ENCODE data around the gene GINM1. TPM values are rescaled to one million over a fixed set of nuclear protein-coding genes. Genes with fewer than 3 reads are reported as not detected.

The GINM1 gene
- polyA plus RNA-seq, 6 donors from 2014 or later: 29.4 to 42.4 (median 37.9) TPM

DNA sequence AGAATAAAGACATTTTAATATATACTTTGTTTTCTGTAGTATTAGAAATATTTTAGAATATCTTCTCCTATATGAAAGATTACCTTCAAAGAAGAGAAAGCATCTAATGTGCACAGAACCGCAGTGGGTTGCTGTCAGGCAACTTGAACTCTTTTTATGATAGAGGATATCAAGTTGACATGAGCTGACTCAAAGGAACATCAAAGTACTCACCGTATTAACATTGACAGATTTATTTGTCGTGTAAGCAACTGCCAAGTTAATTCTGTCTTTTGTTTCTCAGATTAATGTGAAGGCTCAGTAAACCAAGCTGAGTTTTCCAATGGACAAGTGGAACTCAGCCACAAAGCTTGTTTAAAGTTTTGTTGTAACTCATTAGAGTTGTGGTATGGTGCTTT, 2.2 kb upstream of the GINM1 start:
- peak overlapping the region in 2 of 8 donors; percentile 89 to 93 for H3K4me3 Mint-ChIP-seq
- peaks cover 0 to 3% (median 0%) of the 10 kb centered on the region in 3 donors for H3K27me3 Mint-ChIP-seq
- DNase-seq (no peak), ATAC-seq (ENCODE audit: low read depth in 2 of 2) (no peak)
- H3K27ac Mint-ChIP-seq: no peak overlapping the region
- H3K36me3 Mint-ChIP-seq: no peaks in the 10 kb centered on the region
- peaks cover 3 to 22% (median 10%) of the 10 kb centered on the region in 3 donors for H3K4me1 Mint-ChIP-seq
- H3K9me3 Mint-ChIP-seq: no peaks in the 10 kb centered on the region

DNA sequence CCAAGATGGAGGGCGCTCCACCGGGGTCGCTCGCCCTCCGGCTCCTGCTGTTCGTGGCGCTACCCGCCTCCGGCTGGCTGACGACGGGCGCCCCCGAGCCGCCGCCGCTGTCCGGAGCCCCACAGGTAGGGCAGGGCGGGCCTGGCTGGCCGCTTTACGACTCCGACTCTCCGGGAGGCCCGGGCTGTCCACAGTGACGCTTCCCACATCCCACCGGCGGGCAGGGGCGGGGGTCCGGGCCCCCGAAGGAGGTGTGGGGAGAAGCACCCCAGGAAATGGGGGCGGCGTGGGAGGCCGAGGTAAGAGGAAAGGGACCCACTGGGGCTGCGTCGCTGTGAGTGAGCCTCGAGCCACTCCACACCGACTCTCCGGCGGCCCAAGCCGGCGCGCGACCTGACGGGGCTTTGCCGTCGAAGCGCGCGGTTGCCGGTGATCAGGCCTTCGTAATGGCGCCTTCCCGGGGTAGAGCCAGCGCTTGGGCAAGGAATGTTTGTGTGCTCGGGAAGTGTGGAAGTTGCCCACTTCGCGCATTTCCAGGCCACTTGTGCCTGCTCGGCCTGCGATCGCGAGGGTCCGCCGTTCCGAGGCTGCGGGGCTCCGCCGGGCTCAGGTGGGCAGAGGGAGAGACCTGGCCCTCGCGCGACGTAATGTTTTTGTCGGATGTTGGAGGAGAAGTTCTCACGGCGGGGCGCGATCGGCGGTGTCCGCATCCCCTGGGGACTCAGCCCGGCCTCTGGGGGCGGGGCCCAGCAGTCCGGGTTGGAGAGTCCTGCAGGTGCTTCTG, 427 bp downstream of the GINM1 start:
- Mint-ChIP-seq H3K36me3 (no peaks in the 10 kb centered on the region), H3K4me1 (peaks cover 7 to 30% (median 18%) of the 10 kb centered on the region in 3 donors), H3K27me3 (no peaks in the 10 kb centered on the region), H3K9me3 (no peaks in the 10 kb centered on the region), H3K27ac (peak overlapping the region; percentile 84 to 96 (median 92)), H3K4me3 (peak overlapping the region; percentile 88 to 96 (median 94))
- peak; percentile 14 to 17 for ATAC-seq (ENCODE audit: low read depth in 2 of 2)
- DNase-seq: peak; percentile 59

DNA sequence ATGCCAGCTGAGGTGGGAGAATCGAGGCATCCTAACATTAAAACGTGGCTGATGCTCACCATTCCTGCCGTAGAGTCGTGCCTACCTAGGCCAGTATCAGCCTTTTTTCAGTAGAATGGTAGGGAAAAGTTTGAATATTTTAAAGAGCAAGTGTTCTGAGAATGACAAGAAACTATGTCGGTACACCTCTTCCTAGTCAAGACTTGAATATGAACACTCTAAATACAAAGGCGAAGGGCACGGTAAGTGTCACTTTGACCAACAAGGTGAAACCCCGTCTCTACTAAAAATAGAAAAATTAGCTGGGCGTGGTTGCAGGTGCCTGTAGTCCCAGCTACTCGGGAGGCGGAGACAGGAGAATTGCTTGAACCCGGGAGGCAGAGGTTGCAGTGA, 1.0 kb downstream of the GINM1 start:
- Mint-ChIP-seq H3K27ac (peak overlapping the region; percentile 84 to 96 (median 92)), H3K4me3 (peak overlapping the region; percentile 88 to 96 (median 94)), H3K9me3 (no peaks in the 10 kb centered on the region), H3K27me3 (no peaks in the 10 kb centered on the region), H3K36me3 (no peaks in the 10 kb centered on the region), H3K4me1 (peaks cover 7 to 30% (median 18%) of the 10 kb centered on the region in 3 donors)
- DNase-seq (peak; percentile 6), ATAC-seq (ENCODE audit: low read depth in 2 of 2) (no peak)

DNA sequence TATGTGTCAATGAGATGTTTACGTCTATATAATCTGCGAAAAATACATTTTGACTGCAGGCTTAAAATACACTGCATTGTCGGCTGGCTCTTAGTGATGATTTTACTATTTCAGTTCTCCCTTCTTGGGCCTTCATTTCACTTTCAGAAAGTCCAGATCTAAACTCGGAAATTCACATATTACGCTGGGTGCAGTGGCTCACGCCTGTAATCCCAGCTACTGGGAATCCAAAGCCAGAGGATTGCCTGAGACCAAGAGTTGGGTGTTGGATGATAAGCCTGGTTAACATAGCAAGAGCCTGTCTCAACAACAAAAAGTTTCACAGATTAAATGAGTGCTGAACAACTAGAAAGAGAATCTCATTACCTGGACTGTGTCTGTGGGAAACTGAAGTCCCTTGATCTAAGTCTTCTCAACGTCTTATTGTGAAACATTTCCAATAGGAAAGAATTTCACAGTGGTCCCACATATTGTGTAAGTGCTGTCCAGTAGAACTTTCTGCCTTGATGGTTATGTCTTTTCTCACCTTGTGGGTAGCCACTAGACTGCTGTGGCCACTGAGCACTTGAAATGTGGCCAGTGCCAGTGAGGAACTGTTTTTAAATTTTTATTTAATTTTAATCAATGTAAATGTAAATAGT, 1.9 kb downstream of the GINM1 start:
- peak overlapping the region in 3 of 6 donors; percentile 36 to 72 (median 63) for H3K27ac Mint-ChIP-seq
- ATAC-seq (ENCODE audit: low read depth in 2 of 2): no peak
- no peak for DNase-seq
- H3K4me1 Mint-ChIP-seq: peaks cover 7 to 30% (median 18%) of the 10 kb centered on the region in 3 donors
- H3K27me3 Mint-ChIP-seq: no peaks in the 10 kb centered on the region
- peak overlapping the region; percentile 87 to 96 (median 93) for H3K4me3 Mint-ChIP-seq
- H3K36me3 Mint-ChIP-seq: no peaks in the 10 kb centered on the region
- no peaks in the 10 kb centered on the region for H3K9me3 Mint-ChIP-seq

DNA sequence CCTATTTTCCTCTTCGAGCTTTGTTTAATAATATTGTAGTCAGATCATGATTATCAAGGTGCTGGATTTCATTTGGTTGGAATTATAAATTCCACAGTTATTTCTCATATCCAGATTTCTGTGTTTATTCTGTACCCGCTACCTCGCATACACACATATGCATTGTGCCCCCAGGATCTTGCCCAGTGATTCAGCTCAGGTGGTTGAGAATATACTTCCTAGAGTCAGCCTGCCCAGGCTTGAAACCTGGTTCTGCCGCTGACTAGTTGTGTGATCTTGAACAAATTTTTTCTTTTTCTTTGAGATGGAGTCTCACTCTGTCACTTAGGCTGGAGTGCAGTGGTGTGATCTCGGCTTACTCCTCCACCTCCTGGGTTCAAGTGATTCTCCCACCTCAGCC, 14.7 kb downstream of the GINM1 start:
- no peaks in the 10 kb centered on the region for H3K27me3 Mint-ChIP-seq

DNA sequence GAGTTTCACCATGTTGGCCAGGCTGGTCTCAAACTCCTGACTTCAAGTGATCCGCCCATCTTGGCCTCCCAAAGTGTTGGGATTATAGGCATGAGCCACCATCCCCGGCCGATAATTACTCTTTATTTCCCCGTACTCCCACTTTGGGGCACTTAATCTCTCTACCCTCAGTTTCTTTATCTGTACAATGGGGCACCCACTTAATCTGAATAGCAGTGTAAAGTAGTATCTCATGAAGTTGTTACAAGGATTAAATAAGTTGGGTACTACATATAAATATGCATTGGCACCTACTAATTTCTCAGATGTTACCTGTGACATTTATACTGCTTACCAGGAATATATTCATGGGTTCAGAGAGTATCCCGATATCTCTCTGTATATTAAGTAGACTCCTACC, 15.2 kb downstream of the GINM1 start:
- no peak for DNase-seq
- Mint-ChIP-seq H3K36me3 (peaks cover 26 to 29% of the 10 kb centered on the region in 2 donors), H3K4me1 (peaks cover 0 to 4% (median 0%) of the 10 kb centered on the region in 3 donors), H3K27ac (peak overlapping the region in 1 of 6 donors; percentile 78), H3K4me3 (no peak overlapping the region), H3K9me3 (no peaks in the 10 kb centered on the region), H3K27me3 (no peaks in the 10 kb centered on the region)
- ATAC-seq (ENCODE audit: low read depth in 2 of 2): no peak

More for the DNA sequence above, 14.7 kb downstream of the GINM1 start:
- peaks cover 0 to 4% (median 0%) of the 10 kb centered on the region in 3 donors for H3K4me1 Mint-ChIP-seq
- peaks cover 26 to 29% of the 10 kb centered on the region in 2 donors for H3K36me3 Mint-ChIP-seq
- no peaks in the 10 kb centered on the region for H3K9me3 Mint-ChIP-seq
- DNase-seq: no peak
- H3K4me3 Mint-ChIP-seq: no peak overlapping the region
- peak overlapping the region in 2 of 6 donors; percentile 15 to 78 for H3K27ac Mint-ChIP-seq
- ATAC-seq (ENCODE audit: low read depth in 2 of 2): no peak

- Mint-ChIP-seq H3K4me1 (peaks cover 0 to 3% (median 0%) of the 10 kb centered on the region in 3 donors), H3K36me3 (peaks cover 9 to 24% of the 10 kb centered on the region in 2 donors), H3K27me3 (no peaks in the 10 kb centered on the region), H3K27ac (peak overlapping the region in 1 of 6 donors; percentile 44), H3K9me3 (no peaks in the 10 kb centered on the region), H3K4me3 (no peak overlapping the region)
- ATAC-seq (ENCODE audit: low read depth in 2 of 2) (no peak), DNase-seq (no peak)
Measured at GRCh38 chr6:149586149-149586548, 20.0 kb downstream of the GINM1 start.

- Mint-ChIP-seq H3K36me3 (peaks cover 7 to 19% of the 10 kb centered on the region in 2 donors), H3K4me1 (no peaks in the 10 kb centered on the region), H3K9me3 (no peaks in the 10 kb centered on the region), H3K4me3 (no peak overlapping the region), H3K27me3 (no peaks in the 10 kb centered on the region), H3K27ac (no peak overlapping the region)
- ATAC-seq (ENCODE audit: low read depth in 2 of 2): no peak
- DNase-seq: no peak
Measured at GRCh38 chr6:149592983-149593382, 26.8 kb downstream of the GINM1 start.

DNA sequence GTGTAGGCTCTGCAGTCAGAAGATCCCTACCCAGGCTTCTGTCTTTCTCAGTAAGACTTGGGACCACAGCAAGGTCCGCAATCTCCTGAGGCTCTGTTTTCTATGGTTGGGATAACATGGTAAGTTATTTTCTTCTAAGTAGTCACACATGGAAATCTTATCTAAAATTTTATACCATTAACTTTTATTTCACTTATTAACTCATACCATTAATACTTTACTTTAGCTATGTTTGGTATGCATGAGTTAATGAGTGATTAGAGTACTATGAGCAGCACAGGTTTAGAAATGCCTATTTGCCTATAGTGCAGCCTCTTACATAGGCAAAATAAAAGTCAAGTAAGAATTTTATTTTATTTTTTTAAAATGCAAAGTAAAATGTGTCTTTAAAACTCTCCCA, 27.2 kb downstream of the GINM1 start:
- no peaks in the 10 kb centered on the region for H3K9me3 Mint-ChIP-seq
- ATAC-seq (ENCODE audit: low read depth in 2 of 2) (no peak), DNase-seq (no peak)
- no peaks in the 10 kb centered on the region for H3K27me3 Mint-ChIP-seq
- H3K36me3 Mint-ChIP-seq: peaks cover 7 to 19% of the 10 kb centered on the region in 2 donors
- no peak overlapping the region for H3K4me3 Mint-ChIP-seq
- H3K27ac Mint-ChIP-seq: no peak overlapping the region
- H3K4me1 Mint-ChIP-seq: no peaks in the 10 kb centered on the region

DNA sequence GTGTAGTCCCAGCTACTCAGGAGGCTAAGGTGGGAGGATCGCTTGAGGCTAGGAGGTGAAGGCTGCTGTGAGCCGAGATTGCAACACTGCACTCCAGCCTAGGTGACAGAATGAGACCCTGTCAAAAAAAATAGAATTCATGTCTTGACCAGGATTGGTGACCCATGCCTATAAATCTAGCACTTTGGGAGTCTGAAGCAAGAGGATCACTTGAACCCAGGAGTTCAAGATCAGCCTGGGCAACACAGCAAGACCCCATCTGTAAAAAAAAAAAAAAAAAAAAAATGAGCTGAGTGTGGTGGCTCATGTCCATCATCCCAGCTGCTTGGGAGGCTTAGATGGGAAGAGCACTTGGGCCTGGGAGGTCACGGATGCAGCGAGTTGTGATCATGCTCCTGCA, 34.3 kb downstream of the GINM1 start:
- no peak for ATAC-seq (ENCODE audit: low read depth in 2 of 2)
- H3K4me3 Mint-ChIP-seq: no peak overlapping the region
- no peaks in the 10 kb centered on the region for H3K27me3 Mint-ChIP-seq
- no peaks in the 10 kb centered on the region for H3K9me3 Mint-ChIP-seq
- DNase-seq: no peak
- peaks cover 11 to 13% of the 10 kb centered on the region in 2 donors for H3K36me3 Mint-ChIP-seq
- H3K4me1 Mint-ChIP-seq: no peaks in the 10 kb centered on the region
- peak overlapping the region in 1 of 6 donors; percentile 29 for H3K27ac Mint-ChIP-seq

DNA sequence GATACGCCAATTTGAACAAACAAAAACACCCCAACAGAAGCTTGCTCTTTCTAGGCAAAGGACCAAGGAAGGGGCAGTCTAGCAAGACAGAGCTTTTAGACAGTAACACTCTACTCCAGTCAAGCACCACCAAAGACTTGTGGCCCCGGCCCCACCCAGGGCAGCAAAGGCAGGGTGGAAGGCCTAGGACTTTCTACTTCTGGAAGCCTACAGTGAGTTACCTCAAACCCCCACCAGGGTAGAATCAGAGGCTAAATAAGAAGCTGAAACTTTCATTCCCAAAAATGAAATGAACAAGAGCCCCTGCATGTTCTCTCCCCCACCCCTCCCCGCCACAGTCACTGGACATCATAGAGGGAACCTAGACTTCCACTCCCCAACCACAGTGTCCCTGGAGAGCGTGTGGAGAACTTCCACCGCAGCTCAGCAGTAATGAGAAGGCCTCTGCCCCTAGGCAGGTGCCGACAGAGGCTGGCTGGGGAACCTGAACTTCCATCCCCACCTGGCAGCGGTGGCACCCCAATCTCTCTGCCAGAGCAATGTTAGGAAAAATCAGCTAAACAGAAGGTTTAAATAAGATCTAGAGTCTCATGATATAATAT, 42.3 kb downstream of the GINM1 start:
- Mint-ChIP-seq H3K9me3 (peaks cover 0 to 7% (median 3%) of the 10 kb centered on the region in 7 donors), H3K36me3 (peaks cover 0 to 10% of the 10 kb centered on the region in 2 donors), H3K27ac (peak overlapping the region in 4 of 6 donors; percentile 34 to 86 (median 70)), H3K4me3 (peak overlapping the region in 1 of 8 donors; percentile 53), H3K4me1 (peaks cover 7 to 20% (median 9%) of the 10 kb centered on the region in 3 donors), H3K27me3 (no peaks in the 10 kb centered on the region)
- peak; percentile 57 to 58 for ATAC-seq (ENCODE audit: low read depth in 2 of 2)
- no peak for DNase-seq

GRCh38 chr6:149614337-149614736, 48.2 kb downstream of the GINM1 start:
- ATAC-seq (ENCODE audit: low read depth in 2 of 2): no peak
- H3K4me1 Mint-ChIP-seq: peaks cover 3 to 9% (median 9%) of the 10 kb centered on the region in 3 donors
- no peaks in the 10 kb centered on the region for H3K27me3 Mint-ChIP-seq
- H3K4me3 Mint-ChIP-seq: no peak overlapping the region
- peaks cover 0 to 7% (median 3%) of the 10 kb centered on the region in 7 donors for H3K9me3 Mint-ChIP-seq
- peak overlapping the region in 1 of 6 donors; percentile 72 for H3K27ac Mint-ChIP-seq
- no peak for DNase-seq
- H3K36me3 Mint-ChIP-seq: peaks cover 8 to 28% of the 10 kb centered on the region in 2 donors

DNA sequence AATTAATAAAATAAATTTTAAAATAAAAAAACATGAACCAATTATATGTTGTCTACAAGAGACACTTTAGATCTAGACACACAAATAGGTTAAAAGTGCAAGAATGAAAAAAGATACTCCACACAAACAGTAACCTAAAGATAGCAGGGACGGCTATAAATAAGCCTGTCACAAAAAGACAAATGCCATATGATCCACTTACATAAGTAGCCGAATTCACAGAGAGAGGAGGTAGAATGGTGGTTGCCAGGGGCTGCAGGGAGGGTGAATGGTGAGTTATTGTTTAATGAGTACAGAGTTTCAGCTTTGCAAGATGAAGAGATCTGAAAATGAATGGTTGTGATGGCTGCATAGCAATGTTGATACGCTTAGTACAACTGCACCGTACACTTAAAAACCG, 49.6 kb downstream of the GINM1 start:
- DNase-seq (no peak), ATAC-seq (ENCODE audit: low read depth in 2 of 2) (no peak)
- H3K27me3 Mint-ChIP-seq: no peaks in the 10 kb centered on the region
- peaks cover 2 to 9% (median 3%) of the 10 kb centered on the region in 3 donors for H3K4me1 Mint-ChIP-seq
- no peak overlapping the region for H3K27ac Mint-ChIP-seq
- H3K9me3 Mint-ChIP-seq: peaks cover 0 to 7% (median 3%) of the 10 kb centered on the region in 7 donors
- H3K36me3 Mint-ChIP-seq: peaks cover 18 to 42% of the 10 kb centered on the region in 2 donors
- H3K4me3 Mint-ChIP-seq: no peak overlapping the region
